HFF-Myc (cell line): ENCODE measurements around the gene CAMSAP2.

Experiments
- DNase-seq: peaks from one replicate; pipeline ENCODE4 v3.0.0-alpha.2; 2011; ENCODE audit warnings: low read depth; ENCODE audit errors: extremely low read depth
- H3K4me3 ChIP-seq: replicated peaks from 2 replicates; pipeline ENCODE4 v1.5.1; 2011; ENCODE audit warnings: low read depth, mild to moderate bottlenecking, control low read depth, low read length
- TF ChIP-seq, protein P1 (sequence below): IDR thresholded peaks from 2 replicates; pipeline ENCODE4 v1.5.1; 2012; ENCODE audit warnings: mild to moderate bottlenecking, low read depth, low read length, control low read depth; ENCODE audit errors: missing control alignments

Gene CAMSAP2

DNA sequence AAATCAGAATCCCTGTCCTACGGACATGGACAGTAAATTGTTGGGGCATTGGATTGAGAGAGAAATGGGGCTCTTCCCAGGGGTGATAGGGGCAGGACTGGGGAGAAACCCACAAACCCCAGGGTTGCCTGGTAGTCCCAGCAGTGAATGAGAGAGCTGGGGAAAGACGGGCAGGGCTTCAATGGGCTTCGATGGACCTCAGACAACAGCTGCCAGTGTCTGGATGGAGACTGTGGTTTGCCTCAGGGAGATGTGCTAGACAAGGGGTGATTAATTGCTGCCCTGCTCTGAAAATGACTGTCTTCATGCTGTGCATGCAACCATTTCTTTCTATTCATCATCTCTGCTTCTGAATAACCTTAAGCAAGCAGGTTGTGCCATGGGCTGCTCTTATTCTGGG is 141.5 kb downstream of the CAMSAP2 start:
- DNase-seq = no peak
- no peak overlapping the region for H3K4me3 ChIP-seq
- TF ChIP-seq, protein P1, sequence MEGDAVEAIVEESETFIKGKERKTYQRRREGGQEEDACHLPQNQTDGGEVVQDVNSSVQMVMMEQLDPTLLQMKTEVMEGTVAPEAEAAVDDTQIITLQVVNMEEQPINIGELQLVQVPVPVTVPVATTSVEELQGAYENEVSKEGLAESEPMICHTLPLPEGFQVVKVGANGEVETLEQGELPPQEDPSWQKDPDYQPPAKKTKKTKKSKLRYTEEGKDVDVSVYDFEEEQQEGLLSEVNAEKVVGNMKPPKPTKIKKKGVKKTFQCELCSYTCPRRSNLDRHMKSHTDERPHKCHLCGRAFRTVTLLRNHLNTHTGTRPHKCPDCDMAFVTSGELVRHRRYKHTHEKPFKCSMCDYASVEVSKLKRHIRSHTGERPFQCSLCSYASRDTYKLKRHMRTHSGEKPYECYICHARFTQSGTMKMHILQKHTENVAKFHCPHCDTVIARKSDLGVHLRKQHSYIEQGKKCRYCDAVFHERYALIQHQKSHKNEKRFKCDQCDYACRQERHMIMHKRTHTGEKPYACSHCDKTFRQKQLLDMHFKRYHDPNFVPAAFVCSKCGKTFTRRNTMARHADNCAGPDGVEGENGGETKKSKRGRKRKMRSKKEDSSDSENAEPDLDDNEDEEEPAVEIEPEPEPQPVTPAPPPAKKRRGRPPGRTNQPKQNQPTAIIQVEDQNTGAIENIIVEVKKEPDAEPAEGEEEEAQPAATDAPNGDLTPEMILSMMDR = no peak

DNA sequence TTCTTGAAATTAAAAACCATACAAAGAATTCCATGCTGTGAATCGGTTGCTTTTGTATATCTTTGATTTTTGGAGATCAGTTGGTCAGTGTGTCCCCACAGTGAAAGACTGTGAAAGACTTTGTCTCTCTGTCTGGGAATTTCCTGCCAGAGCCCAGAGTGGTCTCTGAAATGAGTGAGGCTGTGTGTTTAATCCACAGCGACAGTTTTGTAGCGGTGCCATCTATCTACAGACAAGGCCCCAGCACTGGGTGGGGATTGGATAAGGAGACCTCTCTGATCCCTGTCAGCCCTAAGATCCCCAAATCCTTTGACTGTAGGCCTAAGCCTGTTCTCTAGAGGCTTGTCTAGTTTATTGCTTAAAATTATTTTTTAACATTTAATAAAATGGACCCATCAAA is 144.4 kb downstream of the CAMSAP2 start:
- TF ChIP-seq, protein P1 = no peak
- no peak overlapping the region for H3K4me3 ChIP-seq
- DNase-seq = no peak

DNA sequence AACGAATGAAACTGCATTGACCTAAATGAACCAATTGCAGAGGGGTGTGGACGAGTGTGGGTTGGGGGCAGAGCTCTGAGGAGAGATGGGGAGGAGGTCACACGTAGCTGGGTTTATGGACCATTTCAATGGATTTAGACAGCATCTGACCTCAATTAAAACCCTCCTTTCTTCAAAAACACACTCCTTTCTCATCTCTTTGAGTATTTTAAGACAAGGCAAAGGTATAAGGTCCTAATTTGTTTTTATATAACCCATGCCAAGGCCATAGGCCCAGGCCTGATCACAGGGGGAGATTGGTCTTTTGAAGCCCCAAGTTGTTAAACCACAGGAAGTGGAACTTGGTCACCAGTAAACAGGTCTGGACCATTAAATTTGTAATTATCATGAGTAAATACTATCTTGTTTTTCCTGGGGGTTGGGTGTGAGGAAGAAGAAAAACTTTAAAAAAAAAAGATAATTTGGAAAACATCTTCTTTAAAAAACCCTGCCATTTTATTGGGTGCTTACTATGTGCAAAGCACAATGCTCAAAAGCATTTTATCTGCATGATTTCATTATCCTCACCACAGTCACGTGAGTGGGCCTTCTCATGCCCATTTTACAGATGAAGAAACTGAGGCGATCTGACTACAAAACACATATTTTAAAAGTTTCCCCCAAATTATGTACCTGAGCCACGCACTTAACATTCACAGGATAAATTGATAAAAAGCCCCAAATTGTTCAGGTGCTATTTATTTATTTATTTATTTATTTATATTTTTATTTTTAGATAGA is 147.1 kb downstream of the CAMSAP2 start:
- DNase-seq = no peak
- no peak overlapping the region for H3K4me3 ChIP-seq
- TF ChIP-seq, protein P1 = no peak

DNA sequence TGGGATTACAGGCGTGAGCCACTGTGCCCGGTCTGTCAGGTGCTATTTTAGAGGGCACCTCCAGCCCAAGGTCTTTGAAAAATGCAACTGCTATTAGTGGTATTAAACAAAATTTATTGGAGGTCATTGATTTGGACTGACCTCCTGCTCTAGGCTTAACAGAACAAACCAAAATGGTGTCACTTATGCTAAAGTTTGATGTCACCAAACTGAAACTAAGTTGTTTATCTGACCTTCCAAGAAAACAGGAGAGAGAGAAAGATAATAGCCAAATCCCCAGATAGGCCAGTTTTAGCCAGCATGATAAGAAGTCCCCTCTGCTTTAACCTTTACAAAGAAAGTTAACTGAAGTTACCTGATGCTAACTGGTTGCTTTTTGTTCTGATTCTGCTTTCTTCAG is 147.9 kb downstream of the CAMSAP2 start:
- no peak for DNase-seq
- no peak overlapping the region for H3K4me3 ChIP-seq
- TF ChIP-seq, protein P1 = no peak

DNA sequence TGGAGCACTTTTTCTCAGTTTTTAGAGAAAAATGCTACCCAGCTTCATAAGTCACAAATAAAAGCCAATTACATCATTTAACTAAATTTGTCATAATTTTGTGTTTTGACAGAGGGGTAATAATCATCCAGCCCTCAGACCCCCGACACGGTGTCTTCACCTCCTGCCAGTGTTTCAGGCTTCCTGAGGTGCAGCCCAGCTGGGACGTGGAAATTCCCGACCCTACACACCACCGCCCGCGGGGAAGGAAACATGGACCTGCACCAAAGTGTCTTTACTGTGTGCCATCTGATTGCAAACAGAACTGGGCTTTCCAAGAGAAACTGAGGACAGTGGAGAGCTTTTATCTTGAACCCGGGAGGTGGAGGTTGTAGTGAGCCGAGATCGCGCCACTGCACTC is 148.3 kb downstream of the CAMSAP2 start:
- DNase-seq = no peak
- H3K4me3 ChIP-seq = no peak overlapping the region
- TF ChIP-seq, protein P1 = no peak

DNA sequence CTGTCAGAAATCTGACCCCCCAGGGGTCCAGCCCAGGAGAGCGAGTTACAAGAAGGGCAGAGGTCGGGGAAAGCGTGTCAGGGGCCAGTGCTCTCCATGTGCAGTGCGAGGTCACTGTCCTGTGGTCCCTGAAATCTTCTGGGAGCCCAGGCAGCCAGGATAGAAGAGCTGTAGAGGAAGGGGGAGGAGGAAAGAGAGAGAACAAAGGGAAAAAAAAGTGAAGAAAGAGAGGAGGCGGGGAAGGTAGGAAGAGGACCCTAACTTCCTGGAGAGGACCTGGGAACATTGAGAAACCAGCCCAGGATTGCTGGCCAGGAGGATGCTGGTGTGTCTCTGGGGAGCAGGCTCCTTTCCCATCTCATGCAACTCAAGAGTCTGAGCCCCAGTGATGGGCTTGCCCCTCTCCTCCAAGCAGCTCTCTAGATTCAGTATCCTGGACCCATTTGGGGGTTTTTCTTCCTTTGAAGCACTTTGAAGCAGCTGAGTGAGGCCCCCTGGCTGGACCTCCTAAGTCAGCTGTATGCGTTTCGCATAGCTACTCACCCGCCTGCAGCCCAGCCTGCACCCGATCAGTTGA is 149.2 kb downstream of the CAMSAP2 start:
- DNase-seq = no peak
- TF ChIP-seq, protein P1 = no peak
- no peak overlapping the region for H3K4me3 ChIP-seq
